ENCODE measurements around the gene PLA2G1B.
"Not testable (repeated sequence)": the region's sequence is repeated elsewhere in the genome, so short reads cannot be mapped to it uniquely, and the experiment has no call there.

Gene PLA2G1B

DNA sequence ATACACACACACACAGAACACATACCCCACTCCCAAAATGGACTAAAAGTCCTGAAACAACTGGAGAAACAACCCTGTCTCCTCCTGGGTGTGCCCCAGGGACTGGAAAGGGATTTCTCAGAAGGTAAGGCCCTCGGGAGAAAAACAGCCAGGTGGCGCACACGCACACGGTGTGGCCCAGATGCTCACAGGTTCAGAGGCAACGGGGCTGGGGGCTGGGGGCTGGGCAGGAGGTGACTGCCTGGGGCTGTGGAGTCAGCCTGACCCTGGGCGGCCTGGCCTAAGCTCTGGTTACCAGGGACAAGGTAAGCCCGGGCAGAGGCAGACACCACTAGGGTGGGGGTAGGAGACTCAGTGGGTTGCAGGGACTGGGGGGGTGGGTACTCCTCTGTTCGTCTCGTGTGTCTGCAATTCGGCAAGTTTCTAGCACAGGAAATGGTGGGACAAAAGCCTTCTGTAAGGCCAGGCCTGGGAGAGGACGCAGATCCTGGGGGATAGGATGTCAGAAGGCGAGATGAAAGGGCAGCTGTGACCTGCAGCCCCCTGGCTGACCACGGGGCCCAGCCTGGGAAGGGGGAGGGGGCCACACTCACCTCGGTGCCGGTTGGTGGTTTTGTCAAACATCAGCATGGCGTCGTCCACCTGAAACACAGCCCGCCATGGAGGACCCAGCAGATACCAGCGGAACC, 31.0 kb upstream of the PLA2G1B start:
- no peak for DNase-seq

- DNase-seq = no peak
Observed at GRCh38 chr12:120357104-120357503, 29.5 kb upstream of the PLA2G1B start.

DNA sequence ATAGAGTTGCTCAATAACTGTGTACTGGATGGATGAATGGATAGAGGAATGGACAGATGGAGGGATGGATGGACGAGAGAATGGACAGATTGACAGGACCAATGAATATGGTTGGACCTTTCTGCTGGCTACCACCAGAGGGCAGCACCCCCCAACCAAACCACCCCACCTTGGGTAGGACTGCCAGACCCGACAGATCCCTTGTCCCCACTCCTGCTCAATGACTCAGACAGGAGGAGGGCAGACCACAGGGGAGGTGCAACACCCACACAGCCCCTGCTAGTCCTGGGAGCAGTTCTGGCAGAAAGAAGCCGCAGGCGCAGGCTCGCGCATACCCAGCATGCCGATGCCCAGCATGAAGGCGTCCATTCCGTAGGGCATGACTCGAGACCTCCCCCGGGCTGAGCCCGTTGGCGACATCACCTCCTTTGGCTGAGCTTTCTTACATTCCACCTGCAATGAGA, 29.0 kb upstream of the PLA2G1B start:
- peak; percentile 78 for DNase-seq

DNA sequence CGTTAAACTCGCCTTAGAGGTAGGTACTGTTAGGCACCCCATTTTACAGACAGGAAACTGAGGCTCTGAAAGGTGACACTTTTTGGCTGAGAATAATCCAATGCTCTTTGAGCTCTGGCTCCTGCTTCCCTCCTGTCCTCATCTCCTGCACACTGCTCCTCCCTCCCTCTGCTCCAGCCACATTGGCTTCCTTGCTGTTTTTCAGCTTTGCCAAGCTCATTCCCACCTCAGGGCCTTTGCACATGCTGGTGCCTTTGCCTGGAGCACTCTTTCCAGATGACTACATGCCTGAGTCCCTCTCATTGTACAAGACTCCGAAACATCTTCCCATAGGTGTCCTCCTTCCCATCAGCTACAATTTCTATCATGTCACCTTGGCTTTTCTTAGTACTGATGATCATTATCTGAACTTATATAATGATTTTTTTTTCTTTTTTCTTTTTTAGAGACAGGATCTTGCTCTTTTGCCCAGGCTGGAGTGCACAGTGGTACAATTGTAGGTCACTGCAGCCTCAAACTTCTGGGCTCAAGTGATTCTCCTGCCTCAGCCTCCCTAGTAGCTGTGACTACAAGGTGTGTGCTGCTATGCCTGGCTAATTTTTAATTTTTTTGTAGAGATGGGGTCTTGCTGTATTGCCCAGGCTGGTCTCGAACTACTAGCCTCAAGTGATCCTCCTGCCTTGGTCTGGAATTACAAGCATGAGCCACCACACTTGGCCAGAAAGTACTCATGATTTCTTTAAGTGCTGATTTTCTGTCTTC, 26.2 kb upstream of the PLA2G1B start:
- no peak for DNase-seq

DNA sequence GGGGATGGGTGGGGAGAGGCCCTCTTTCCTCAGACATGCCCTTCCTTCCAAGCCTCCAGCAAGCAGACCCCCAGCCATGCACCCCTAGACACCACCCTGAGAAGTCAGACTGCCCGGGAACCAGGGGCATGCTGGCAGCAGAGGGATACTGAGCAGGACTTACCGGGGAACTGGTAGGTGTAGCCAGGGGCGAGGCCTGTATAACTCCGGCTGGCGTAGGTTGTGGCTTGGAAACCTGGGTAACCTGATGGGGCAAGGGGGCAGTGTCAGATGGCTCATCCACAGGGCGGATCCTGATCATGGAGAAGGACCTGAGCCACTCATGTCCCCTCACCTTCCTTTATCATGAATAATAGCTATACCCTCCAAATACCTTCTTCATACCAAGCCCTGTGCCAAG, 25.6 kb upstream of the PLA2G1B start:
- DNase-seq = no peak

DNA sequence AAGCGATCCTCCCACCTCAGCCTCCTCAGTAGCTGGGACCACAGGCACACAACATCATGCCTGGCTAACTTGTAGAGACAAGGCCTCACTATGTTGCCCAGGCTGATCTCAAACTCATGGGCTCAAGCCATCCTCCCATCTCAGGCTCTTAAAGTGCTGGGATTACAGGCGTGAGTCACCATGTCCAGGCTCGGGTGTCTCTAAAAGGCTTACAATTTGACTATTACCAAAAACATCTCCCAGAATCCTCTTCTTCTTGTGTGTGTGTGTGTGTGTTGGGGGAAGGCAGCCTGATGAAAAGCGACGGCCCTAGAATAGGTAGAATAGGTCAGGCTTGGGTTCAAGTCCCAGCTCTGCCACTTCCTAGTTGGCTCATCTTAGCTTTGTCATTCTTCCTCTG, 24.5 kb upstream of the PLA2G1B start:
- DNase-seq = no peak

- no peak for DNase-seq
Observed at GRCh38 chr12:120350576-120351350, 23.2 kb upstream of the PLA2G1B start.

- no peak for DNase-seq
Observed at GRCh38 chr12:120347766-120348165, 20.2 kb upstream of the PLA2G1B start.

- no peak for DNase-seq
Observed at GRCh38 chr12:120346681-120347080, 19.1 kb upstream of the PLA2G1B start.

DNA sequence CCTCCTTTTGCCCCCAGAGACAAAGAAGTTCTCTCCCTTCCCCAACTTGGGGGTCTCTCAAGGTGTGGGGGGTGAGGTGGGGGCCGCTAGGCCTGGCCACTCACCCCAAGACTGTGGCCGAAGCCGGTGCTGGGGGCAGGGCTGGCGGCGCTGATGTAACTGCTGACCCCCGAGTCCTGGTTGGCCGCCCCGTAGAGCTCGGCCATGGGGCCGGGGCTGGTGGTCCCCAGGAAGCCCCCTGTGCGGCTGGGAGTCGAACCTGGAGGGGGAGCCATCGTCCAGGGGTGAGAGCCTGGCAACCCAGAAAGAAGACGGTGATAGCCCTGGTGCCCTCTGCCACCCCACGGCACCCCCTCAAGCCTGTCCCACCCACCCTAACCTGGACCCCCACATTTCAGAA, 18.5 kb upstream of the PLA2G1B start:
- no peak for DNase-seq

GRCh38 chr12:120343692-120344091, 16.1 kb upstream of the PLA2G1B start:
- DNase-seq = no peak

DNA sequence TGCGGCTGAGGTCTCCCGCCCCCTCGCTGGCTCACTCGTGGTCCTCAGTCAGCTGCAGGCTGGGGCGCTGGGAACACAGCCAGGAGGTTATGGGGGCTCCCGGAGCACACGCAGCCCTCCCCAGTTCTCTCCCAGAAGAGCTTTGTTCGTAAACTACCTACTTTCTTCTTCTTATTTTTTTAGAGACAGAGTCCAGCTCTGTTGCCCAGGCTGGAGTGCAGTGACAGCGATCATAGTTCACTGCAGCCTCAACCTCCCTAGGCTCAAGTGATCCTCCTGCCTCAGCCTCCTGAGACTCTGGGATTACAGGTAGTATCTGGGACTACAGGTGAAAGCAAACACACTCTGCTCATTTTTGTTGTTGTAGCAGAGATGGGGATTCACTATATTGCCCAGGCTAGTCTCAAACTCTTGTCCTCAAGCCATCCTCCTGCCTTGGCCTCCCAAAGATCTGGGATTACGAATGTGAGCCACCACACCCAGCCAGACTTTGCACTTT, 15.5 kb upstream of the PLA2G1B start:
- DNase-seq = no peak

GRCh38 chr12:120342175-120343038, 14.8 kb upstream of the PLA2G1B start:
- DNase-seq = no peak

DNA sequence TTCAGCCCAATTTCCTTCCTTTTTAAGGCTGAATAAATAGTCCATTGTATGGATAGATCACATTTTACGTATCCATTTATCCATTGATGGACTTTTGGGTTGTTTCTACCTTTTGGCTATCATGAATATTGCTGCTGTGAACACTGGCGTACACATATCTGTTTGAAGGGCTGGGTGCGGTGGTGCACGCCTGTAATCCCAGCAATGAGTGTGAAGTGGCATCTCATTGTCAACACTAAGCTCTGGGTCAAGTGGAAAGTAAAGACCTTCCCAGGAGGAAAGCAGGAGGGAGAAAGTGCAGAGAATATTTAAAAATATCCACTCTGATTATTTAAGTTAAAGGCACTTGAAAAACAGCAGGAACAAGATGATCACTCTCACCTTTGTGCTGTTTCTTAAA, 11.7 kb upstream of the PLA2G1B start:
- no peak for DNase-seq

DNA sequence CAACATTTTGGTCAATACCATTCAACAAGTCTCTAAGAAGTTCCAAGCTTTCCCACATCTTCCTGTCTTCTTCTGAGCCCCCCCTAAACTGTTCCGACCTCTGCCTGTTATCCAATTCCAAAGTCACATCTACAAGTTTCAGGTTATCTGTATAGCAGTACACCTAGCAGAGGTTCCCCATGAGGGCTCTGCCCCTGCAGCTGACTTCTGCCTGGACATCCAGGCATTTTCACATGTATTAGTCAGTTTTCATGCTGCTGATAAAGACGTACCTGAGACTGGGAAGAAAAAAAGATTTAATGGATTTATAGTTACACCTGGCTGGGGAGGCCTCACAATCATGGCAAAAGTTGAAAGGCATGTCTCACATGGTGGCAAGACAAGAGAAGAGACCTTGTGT, 10.2 kb upstream of the PLA2G1B start:
- no peak for DNase-seq

- DNase-seq = not testable (repeated sequence)
Observed at GRCh38 chr12:120336392-120336791, 8.8 kb upstream of the PLA2G1B start.

DNA sequence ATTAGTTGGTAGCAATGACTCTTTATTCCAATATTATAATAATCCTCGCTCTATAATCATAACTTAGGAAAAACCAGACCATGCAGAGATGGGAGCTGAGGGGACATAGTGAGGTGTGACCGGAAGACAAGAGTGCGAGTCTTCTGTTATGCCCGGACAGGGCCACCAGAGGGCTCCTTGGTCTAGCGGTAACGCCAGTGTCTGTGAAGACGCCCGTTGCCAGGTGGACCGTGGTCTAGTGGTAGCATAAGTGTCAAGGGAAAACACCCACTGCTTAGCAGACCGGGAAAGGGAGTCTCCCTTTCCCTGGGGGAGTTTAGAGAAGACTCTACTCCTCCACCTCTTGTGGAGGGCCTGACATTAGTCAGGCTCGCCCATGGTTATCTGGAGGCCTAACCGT, 7.9 kb upstream of the PLA2G1B start:
- DNase-seq = peak; percentile 33

GRCh38 chr12:120332523-120332922, 4.9 kb upstream of the PLA2G1B start:
- no peak for DNase-seq

GRCh38 chr12:120332041-120332440, 4.5 kb upstream of the PLA2G1B start:
- no peak for DNase-seq

DNA sequence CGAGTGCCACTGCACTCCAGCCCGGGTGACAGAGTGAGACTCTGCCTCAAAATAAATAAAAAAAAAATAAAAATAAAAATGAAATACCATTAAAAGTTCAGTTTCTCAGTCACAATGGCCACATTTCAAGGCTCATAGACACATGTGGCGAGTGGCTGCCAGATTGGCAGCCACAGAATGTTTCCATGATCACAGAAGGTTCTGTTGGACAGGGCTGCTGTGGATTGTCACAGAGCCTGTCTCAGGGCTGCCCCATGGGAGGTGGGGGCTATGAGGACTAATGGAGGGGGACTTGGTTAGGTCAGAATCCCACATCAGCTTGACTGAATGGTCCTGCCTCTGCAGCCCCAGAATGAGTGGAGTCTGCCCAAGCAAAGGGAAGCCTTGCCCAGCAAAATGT, 3.8 kb upstream of the PLA2G1B start:
- no peak for DNase-seq

- DNase-seq = no peak
Observed at GRCh38 chr12:120328228-120328627, 649 bp upstream of the PLA2G1B start.

DNA sequence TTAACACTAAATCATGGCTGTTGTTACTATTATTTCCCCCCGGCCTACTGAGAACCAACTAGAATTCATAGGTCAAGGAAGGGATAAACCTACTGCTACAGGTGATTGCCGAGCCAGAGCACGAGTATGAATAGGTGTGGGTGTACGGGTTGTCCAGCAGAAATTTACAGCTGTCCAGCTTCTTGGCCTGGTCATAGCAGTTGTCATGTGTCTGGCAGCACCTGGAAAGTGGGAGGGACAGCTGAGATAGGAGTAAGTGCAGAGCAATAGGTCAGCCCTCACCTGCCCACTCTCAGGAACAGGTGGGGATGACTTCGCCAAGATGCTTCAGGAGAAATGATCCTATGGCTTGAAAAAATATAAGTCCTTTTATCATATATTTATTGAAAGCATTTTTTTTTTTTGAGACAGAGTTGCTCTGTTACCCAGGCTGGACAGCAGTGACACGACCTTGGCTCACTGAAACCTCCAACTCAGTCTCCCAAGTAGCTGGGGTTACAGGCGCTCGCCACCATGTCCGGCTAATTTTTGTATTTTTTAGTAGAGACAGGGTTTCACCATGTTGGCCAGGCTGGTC, 2.6 kb downstream of the PLA2G1B start:
- no peak for DNase-seq

Data from activated naive CD4-positive, alpha-beta T cell treated with Interleukin-2 at 50 U/mL for 16 hours (primary cell).